ENCODE measurements around the gene KIAA1614.

The KIAA1614 gene

DNA sequence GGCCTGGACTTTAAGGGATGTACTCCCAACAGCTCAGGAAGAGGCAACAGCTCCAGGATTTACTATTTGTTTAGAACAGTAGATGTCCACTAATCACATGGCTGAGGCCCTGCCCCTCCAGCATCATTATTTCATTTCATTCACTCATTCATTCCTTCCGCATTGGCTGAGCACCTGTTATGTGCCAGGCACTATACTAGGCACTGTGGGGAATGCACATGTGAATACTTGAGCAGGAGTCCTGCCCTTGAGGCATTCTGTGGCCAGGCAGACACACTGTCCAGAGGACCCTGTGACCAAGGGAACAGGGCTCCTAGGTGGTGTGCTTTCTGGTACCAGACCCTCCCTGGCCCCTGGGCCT is 24.3 kb downstream of the KIAA1614 start:
- Mint-ChIP-seq H3K36me3 (ENCODE audit: low read depth) (peaks cover 6% of the 10 kb centered on the region), H3K9me3 (no peaks in the 10 kb centered on the region), H3K27me3 (ENCODE audit: low read depth, poor library complexity) (peaks cover 10% of the 10 kb centered on the region), H3K4me1 (peaks cover 28% of the 10 kb centered on the region), H3K27ac (no peak overlapping the region), H3K4me3 (no peak overlapping the region)
- no peak for DNase-seq
- TF ChIP-seq, protein P1, sequence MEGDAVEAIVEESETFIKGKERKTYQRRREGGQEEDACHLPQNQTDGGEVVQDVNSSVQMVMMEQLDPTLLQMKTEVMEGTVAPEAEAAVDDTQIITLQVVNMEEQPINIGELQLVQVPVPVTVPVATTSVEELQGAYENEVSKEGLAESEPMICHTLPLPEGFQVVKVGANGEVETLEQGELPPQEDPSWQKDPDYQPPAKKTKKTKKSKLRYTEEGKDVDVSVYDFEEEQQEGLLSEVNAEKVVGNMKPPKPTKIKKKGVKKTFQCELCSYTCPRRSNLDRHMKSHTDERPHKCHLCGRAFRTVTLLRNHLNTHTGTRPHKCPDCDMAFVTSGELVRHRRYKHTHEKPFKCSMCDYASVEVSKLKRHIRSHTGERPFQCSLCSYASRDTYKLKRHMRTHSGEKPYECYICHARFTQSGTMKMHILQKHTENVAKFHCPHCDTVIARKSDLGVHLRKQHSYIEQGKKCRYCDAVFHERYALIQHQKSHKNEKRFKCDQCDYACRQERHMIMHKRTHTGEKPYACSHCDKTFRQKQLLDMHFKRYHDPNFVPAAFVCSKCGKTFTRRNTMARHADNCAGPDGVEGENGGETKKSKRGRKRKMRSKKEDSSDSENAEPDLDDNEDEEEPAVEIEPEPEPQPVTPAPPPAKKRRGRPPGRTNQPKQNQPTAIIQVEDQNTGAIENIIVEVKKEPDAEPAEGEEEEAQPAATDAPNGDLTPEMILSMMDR (IDR thresholded peaks at IDR 0.05): no peak

DNA sequence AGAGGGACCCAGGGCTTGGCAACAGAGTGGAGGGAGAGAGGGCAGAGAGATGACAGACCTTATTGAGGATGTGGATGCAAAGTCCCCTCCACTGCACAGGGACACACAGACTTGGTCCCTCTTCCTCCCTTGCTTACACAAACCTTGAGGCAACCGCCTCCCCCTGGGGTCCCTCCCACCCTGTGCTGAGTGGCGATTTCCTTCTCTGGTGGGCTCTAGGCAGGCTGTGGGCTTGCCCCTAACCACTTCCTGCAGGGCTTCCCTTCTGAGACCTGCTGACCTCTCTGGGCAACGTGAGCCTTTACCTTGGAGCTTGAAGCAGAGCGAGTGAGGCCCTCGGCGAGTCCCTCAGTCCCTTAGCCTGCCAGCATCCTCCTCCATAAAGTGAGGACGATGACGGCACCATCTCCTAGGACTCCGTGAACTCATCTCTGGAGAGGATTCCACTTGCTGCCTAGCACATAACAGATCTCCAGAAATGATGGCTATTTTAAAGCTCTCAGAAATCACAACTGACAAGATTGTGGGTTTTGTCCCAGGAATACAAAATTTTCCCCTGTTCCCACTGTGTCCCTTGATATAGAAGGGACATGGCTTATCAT is 25.0 kb downstream of the KIAA1614 start:
- no peak overlapping the region for H3K4me3 Mint-ChIP-seq
- H3K27me3 Mint-ChIP-seq (ENCODE audit: low read depth, poor library complexity): peaks cover 10% of the 10 kb centered on the region
- no peak for DNase-seq
- TF ChIP-seq, protein P1 (IDR thresholded peaks at IDR 0.05): no peak
- H3K4me1 Mint-ChIP-seq: peaks cover 36% of the 10 kb centered on the region
- H3K9me3 Mint-ChIP-seq: no peaks in the 10 kb centered on the region
- no peak overlapping the region for H3K27ac Mint-ChIP-seq
- peaks cover 13% of the 10 kb centered on the region for H3K36me3 Mint-ChIP-seq (ENCODE audit: low read depth)

DNA sequence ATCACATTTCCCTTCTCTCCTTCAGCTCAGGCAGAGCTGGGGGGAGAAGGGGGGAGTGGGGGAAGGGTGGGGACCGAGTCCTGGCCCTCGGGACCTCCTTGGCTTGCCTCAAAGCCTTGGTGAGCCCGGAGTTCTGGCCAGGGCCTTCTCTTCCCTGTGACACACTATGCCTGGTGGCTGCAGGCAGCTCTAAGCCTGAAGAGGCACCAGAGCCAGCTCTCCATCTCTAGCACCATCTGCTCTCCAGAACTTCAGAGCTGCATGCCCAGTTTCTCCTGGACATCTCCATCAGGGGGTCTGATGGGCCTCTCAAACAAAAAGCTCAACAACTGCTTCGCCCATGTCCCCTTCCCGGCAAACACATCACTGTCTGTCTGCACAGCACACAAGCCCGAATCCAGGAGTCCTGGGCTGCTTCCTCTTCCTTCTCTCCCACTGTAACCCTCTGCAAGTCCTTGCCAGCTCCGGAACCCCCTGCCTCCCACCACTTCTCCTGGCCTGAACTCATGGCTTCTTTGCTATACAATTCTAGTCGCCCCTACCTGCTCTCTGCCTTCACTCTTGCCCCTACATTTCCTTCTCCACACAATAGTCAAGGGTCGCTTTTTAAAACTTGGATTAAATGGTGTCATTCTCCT is 26.5 kb downstream of the KIAA1614 start:
- Mint-ChIP-seq H3K27me3 (ENCODE audit: low read depth, poor library complexity) (peaks cover 10% of the 10 kb centered on the region), H3K36me3 (ENCODE audit: low read depth) (peaks cover 19% of the 10 kb centered on the region), H3K9me3 (no peaks in the 10 kb centered on the region), H3K27ac (no peak overlapping the region), H3K4me3 (no peak overlapping the region), H3K4me1 (peaks cover 38% of the 10 kb centered on the region)
- DNase-seq: no peak
- TF ChIP-seq, protein P1 (IDR thresholded peaks at IDR 0.05): no peak

DNA sequence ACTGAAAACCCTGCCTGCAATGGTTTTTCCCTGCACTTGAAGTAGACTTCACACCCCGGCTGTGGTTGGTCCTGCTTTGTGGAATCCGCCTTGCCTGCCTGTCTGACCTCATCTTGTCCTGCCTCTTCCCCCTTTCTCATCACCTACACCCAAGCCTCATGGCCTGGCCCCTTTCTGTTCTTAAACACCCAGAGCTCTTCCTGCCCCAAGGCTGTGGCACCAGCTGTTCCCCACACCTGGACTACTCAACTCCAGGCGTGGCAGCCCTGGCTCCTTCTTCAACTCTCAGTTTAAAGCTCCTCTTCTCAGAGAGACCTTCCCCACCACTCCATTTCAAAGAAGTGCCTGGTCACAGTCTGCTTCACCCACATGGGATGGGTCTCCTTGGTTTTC is 27.0 kb downstream of the KIAA1614 start:
- H3K36me3 Mint-ChIP-seq (ENCODE audit: low read depth): peaks cover 20% of the 10 kb centered on the region
- TF ChIP-seq, protein P1 (IDR thresholded peaks at IDR 0.05): no peak
- DNase-seq: no peak
- no peaks in the 10 kb centered on the region for H3K9me3 Mint-ChIP-seq
- no peak overlapping the region for H3K27ac Mint-ChIP-seq
- peaks cover 43% of the 10 kb centered on the region for H3K4me1 Mint-ChIP-seq
- no peak overlapping the region for H3K4me3 Mint-ChIP-seq
- peaks cover 10% of the 10 kb centered on the region for H3K27me3 Mint-ChIP-seq (ENCODE audit: low read depth, poor library complexity)

DNA sequence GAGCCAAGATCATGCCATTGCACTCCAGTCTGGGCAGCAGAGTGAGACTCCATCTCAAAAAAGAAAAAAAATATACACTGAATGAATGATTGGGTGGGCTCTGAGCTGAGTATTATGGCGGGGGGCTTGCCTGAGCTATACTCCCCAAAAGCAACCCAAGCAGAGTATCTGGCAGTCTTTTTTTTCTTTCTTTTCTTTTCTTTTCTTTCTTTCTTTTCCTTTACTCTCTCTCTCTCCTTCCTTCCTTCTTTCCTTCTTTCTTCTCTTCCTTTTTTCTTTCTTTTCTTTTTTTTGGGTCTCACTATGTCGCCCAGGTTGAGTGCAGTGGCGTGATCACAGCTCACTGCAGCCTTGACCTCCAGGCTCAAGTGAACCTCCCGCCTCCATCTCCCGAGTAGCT is 27.7 kb downstream of the KIAA1614 start:
- Mint-ChIP-seq H3K27me3 (ENCODE audit: low read depth, poor library complexity) (peaks cover 10% of the 10 kb centered on the region), H3K9me3 (no peaks in the 10 kb centered on the region), H3K4me3 (no peak overlapping the region), H3K27ac (peak overlapping the region; percentile 69), H3K36me3 (ENCODE audit: low read depth) (peaks cover 20% of the 10 kb centered on the region), H3K4me1 (peaks cover 43% of the 10 kb centered on the region)
- TF ChIP-seq, protein P1 (IDR thresholded peaks at IDR 0.05): no peak
- no peak for DNase-seq

Data from nephron progenitor cell (in vitro differentiated cells).